C4-2B (cell line): ENCODE measurements around the gene TEKT5.
A peak's percentile ranks its signal among the peaks of the same experiment; 100 is the strongest.

Experiments used
- H3K27ac ChIP-seq: fragments of 450-650 bp; 2 replicates; pipeline ENCODE4 v1.5.1; 2017
- CTCF ChIP-seq: fragments of 450-650 bp; conservative IDR thresholded peaks from 2 replicates; pipeline ENCODE4 v1.5.1; 2017; ENCODE audit warnings: mild to moderate bottlenecking
- ZFX ChIP-seq: fragments of 450-650 bp; IDR thresholded peaks from 2 replicates; pipeline ENCODE4 v1.6.1; 2017

TEKT5 gene

GRCh38 chr16:10600782-10601443 is 93.8 kb downstream of the TEKT5 start:
- no peak for TF ChIP-seq ZFX
- TF ChIP-seq CTCF: no peak
- H3K27ac ChIP-seq: no peak overlapping the region

DNA sequence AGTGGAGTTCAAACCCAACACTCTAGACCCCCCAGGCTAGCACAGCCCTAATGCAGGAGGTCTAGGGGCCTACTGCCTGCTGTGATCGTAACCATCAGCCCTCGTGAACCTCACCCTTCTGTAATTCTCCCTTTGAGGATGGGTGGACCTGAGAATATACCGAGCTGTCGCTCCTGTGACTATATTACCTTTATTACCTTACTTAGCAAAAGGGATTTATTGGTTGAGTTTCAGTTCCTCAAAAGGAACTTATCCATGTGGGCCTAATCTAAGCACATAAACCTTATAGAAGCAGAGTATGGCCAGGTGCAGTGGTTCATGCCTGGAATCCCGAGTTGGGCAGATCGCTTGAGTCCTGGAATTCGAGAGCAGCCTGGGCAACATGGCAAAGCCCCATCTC is 95.1 kb downstream of the TEKT5 start:
- no peak overlapping the region for H3K27ac ChIP-seq
- TF ChIP-seq ZFX: no peak
- no peak for TF ChIP-seq CTCF

DNA sequence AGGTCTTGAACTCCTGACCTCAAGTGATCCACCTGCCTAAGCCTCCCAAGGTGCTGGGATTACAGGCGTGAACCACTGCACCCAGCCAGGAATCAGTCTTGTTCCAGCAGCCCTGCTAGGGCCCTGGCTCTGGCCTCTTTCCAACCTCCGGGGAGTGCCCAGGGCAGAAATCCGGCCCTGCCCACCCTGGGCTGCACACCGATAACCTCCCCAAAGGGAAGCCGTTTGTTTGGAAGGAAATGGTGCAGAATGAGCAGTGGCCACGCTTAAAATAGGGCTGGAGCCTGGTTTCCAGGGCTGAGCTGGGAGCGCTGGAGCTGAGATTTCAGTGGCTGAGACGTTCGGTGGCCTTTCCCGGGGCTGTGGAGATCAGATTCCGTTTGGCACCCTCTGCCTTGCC is 96.6 kb downstream of the TEKT5 start:
- no peak for TF ChIP-seq ZFX
- TF ChIP-seq CTCF: no peak
- no peak overlapping the region for H3K27ac ChIP-seq

DNA sequence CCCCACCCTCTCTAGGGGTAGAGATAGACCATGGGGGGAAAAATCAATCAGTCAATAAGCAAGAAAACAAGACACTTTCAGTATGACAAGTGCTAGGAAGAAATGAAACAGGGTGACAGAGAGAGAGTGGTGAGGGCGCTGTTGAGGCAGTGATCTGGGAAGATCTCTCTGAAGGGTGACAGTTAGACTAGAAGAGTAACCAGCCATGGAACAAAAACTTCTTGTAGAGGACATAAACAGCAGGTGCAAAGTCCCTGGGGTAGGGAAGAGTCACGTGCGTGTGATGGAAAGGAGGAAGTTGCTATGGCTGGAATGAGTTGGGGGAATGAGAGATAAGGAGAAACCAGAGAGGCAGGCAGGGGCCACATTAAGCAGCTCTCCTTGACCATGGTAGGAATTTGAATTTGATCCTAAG is 97.5 kb downstream of the TEKT5 start:
- TF ChIP-seq ZFX (no peak), CTCF (no peak)
- no peak overlapping the region for H3K27ac ChIP-seq

GRCh38 chr16:10594312-10594950 is 100.3 kb downstream of the TEKT5 start:
- peak overlapping the region; percentile 19 for H3K27ac ChIP-seq
- TF ChIP-seq ZFX: no peak

DNA sequence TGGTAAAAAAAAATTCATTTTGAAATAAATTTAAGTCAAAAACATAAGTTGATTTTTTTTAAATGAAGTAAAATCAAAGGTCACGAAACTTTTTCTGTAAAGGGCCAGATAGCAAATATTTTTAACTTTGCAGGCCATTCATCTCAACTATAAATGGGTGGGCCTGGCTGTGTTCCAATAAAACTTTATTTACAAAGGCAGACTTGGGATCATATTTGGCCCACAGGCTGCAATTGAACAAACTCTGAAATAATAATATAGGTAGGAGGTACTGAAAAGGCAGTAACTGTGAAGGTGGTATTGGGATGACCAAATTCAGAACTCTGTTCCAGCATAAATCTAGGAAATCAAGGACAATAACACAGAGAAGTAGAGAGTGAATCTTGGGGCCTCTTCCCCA is 102.1 kb downstream of the TEKT5 start:
- TF ChIP-seq ZFX: no peak
- no peak for TF ChIP-seq CTCF
- no peak overlapping the region for H3K27ac ChIP-seq

- no peak overlapping the region for H3K27ac ChIP-seq
- no peak for TF ChIP-seq CTCF
- TF ChIP-seq ZFX: no peak
These were observed 104.4 kb downstream of the TEKT5 start for GRCh38 chr16:10590342-10590741.

DNA sequence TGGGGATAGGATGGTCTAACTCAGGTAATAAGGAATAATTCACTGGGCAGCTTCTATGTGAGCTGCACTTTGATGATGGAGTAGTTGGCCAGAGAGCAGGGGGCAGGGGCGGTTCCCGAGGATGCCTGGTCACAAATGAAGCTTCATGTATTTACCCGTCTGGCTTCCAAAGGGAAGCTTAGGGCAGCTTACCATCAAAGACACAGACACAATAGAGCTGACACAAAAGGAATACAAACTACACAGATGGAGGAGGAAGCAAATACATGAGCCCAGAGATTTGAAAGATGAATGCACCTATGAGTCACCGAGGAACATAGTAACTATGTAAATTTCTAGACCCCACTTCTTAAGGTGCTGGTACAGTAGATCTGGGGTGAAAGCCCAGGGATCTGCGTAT is 105.6 kb downstream of the TEKT5 start:
- no peak for TF ChIP-seq ZFX
- no peak for TF ChIP-seq CTCF
- no peak overlapping the region for H3K27ac ChIP-seq
